ENCODE measurements around the gene HLA-B.

GRCh38 chr6:31375699-31376098 is 18.7 kb upstream of the HLA-B start:
- no peak for TF ChIP-seq CTCF (IDR thresholded peaks at IDR 0.05)
- no peak for TF ChIP-seq POLR2A (IDR thresholded peaks at IDR 0.05)

Data from thyroid gland (tissue), 4 donors.